ENCODE results near the gene CRACDL.

The CRACDL gene

DNA sequence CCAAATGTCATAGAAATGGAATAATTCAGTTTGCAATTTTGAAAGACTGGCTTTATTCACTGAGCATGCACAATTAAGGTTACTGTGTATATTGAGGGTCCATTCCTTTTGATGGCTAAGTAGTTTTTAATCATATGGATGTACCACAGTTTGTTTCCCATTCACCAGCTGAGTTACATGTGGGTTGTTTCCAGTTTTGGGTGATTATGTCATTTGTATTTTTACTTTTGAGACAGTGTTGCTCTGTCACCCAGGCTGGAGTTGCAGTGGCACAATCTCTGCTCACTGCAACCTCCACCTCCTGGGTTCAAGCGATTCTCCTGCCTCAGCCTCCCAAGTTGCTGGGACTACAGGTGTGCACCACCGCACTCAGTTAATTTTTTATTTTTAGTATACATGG, 124.3 kb downstream of the CRACDL start:
- no peaks in the 10 kb centered on the region for H3K9me3 ChIP-seq (ENCODE audit: insufficient read depth, low read depth, low read length)
- H3K4me1 ChIP-seq (ENCODE audit: insufficient read depth, low read length): no peaks in the 10 kb centered on the region
- H3K36me3 ChIP-seq (ENCODE audit: insufficient read depth, low read depth, low read length): no peaks in the 10 kb centered on the region
- H3K4me3 ChIP-seq (ENCODE audit: low read length): no peak overlapping the region
- H3K27me3 ChIP-seq (ENCODE audit: insufficient read depth, low read length): peaks cover 2% of the 10 kb centered on the region; the same call in 1 of the 2 replicates
- no peak overlapping the region for H3K27ac ChIP-seq (ENCODE audit: low read length)
- no peak overlapping the region for H3K9ac ChIP-seq (ENCODE audit: low read depth, low read length)

DNA sequence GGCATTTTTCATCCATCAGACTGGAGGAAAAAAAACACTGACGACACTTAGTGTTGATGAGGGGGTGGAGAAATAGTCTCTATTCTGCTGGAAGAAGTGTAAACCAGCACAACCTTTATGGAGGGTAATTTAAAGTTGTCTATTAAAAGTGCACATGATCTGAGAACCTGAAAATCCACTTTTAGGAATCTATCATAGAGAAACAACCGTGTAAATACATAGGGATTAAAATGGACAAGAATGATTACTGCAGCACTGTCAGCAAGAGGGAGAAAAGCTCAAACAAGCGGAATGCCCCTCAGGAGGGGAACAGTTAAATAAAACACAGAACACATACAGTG, 125.5 kb downstream of the CRACDL start:
- Histone ChIP-seq H3K9ac (ENCODE audit: low read depth, low read length) (no peak overlapping the region), H3K36me3 (ENCODE audit: insufficient read depth, low read depth, low read length) (no peaks in the 10 kb centered on the region), H3K27ac (ENCODE audit: low read length) (no peak overlapping the region), H3K9me3 (ENCODE audit: insufficient read depth, low read depth, low read length) (no peaks in the 10 kb centered on the region), H3K27me3 (ENCODE audit: insufficient read depth, low read length) (no peaks in the 10 kb centered on the region; the same call in 1 of the 2 replicates), H3K4me1 (ENCODE audit: insufficient read depth, low read length) (peaks cover 3% of the 10 kb centered on the region; the same call in 1 of the 2 replicates), H3K4me3 (ENCODE audit: low read length) (no peak overlapping the region)

DNA sequence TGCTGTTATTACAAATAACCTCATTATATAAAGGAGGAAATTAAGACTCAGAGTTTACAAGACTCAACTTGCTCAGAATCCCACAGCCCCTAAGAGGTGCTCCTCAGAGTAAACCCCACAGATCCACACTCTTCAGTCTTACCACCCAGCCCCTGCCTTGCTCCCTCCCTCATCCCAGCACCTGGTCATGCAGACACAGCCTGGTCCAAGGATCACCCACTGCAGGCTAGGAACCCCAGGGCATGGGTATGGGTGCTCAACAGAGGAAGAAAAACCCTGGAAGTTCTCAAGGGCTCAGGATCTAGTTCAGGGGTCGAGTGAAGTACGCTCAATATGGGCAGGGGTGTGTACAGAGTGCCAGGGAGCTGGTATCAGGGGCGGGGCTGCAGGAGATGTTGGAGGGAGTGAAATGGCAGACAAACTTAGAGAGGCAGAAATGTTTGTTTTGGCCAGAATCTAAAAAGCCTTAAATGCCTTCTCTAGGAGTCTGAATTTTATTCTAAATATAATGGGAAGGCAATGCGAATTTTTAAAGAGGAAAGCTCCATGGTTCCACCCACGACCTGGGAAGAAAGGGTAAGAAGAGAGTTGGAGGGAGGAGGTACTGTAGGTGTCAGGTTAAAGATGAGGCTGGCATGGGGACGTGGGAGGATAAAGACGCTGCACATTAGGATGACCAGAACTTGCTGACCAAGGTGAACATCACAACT, 126.0 kb downstream of the CRACDL start:
- H3K27ac ChIP-seq (ENCODE audit: low read length): no peak overlapping the region
- H3K27me3 ChIP-seq (ENCODE audit: insufficient read depth, low read length): no peaks in the 10 kb centered on the region
- H3K4me1 ChIP-seq (ENCODE audit: insufficient read depth, low read length): peaks cover 6% of the 10 kb centered on the region; the same call in 1 of the 2 replicates
- H3K36me3 ChIP-seq (ENCODE audit: insufficient read depth, low read depth, low read length): no peaks in the 10 kb centered on the region
- H3K4me3 ChIP-seq (ENCODE audit: low read length): no peak overlapping the region
- no peak overlapping the region for H3K9ac ChIP-seq (ENCODE audit: low read depth, low read length)
- no peaks in the 10 kb centered on the region for H3K9me3 ChIP-seq (ENCODE audit: insufficient read depth, low read depth, low read length)

DNA sequence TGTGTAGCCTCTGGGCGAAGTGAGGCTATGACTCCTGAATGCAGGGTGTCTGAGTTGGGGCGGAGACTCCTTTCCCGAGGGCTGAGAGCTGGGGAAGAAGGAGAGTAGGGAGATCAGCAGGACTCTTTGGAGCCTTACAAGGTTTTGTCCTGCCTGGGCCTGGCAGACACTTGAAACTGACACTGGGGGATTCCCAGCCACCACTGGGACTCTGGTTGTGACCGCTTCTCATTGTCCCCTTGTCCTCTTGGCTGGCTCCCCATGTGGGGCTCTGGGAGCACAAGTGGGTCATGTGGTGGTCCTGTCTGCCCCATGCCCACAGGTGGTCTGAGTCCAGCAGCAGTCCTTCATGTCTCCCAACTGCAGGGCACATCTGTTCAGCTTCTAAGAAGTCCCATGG, 126.9 kb downstream of the CRACDL start:
- no peak overlapping the region for H3K27ac ChIP-seq (ENCODE audit: low read length)
- H3K27me3 ChIP-seq (ENCODE audit: insufficient read depth, low read length): no peaks in the 10 kb centered on the region
- H3K36me3 ChIP-seq (ENCODE audit: insufficient read depth, low read depth, low read length): no peaks in the 10 kb centered on the region
- H3K4me1 ChIP-seq (ENCODE audit: insufficient read depth, low read length): peaks cover 6% of the 10 kb centered on the region; the same call in 1 of the 2 replicates
- no peak overlapping the region for H3K9ac ChIP-seq (ENCODE audit: low read depth, low read length)
- no peaks in the 10 kb centered on the region for H3K9me3 ChIP-seq (ENCODE audit: insufficient read depth, low read depth, low read length)
- no peak overlapping the region for H3K4me3 ChIP-seq (ENCODE audit: low read length)

DNA sequence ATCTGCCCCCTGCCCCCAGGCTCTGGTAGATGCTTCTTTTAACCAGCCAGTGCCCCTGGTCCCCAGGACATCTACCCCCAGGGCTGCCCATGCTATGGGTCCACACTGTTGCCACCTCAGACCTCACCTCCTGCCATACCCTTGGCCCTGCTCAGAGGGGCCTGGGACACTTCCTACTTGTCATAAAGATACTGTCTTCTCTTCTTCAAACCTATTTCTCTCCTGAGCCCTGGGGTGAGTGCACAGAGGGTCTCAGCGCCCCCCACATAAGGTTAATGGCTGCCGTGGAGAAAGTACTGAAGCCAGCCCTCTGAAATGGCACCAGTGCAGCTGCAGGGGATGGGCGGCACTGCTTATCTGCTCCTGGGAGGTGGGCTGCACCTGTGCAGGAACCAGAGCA, 127.5 kb downstream of the CRACDL start:
- H3K36me3 ChIP-seq (ENCODE audit: insufficient read depth, low read depth, low read length): no peaks in the 10 kb centered on the region
- peaks cover 6% of the 10 kb centered on the region; the same call in 1 of the 2 replicates for H3K4me1 ChIP-seq (ENCODE audit: insufficient read depth, low read length)
- H3K9me3 ChIP-seq (ENCODE audit: insufficient read depth, low read depth, low read length): no peaks in the 10 kb centered on the region
- H3K9ac ChIP-seq (ENCODE audit: low read depth, low read length): no peak overlapping the region
- H3K27me3 ChIP-seq (ENCODE audit: insufficient read depth, low read length): no peaks in the 10 kb centered on the region
- H3K27ac ChIP-seq (ENCODE audit: low read length): no peak overlapping the region
- H3K4me3 ChIP-seq (ENCODE audit: low read length): no peak overlapping the region

DNA sequence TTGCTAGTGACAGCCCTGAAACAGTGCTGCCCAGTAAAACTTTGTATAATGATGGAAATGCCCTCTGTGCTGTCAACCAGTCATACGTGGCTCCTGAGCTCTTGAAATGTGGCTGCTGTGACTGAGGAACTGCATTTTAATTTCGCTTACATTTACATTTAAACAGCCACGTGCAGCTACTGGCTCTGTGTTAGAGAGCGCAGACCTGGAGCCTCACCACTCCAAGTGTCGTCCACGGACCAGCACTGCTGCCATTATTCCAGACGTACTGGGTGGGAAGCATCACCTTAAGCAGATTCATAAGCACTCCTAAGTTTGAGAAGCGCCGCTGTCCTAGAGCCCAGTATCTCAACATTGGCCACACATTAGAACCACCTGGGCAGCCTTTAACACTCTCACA, 128.1 kb downstream of the CRACDL start:
- H3K4me3 ChIP-seq (ENCODE audit: low read length): no peak overlapping the region
- H3K27me3 ChIP-seq (ENCODE audit: insufficient read depth, low read length): no peaks in the 10 kb centered on the region
- H3K4me1 ChIP-seq (ENCODE audit: insufficient read depth, low read length): peaks cover 6% of the 10 kb centered on the region; the same call in 1 of the 2 replicates
- no peaks in the 10 kb centered on the region for H3K36me3 ChIP-seq (ENCODE audit: insufficient read depth, low read depth, low read length)
- no peak overlapping the region for H3K9ac ChIP-seq (ENCODE audit: low read depth, low read length)
- H3K9me3 ChIP-seq (ENCODE audit: insufficient read depth, low read depth, low read length): no peaks in the 10 kb centered on the region
- H3K27ac ChIP-seq (ENCODE audit: low read length): no peak overlapping the region

DNA sequence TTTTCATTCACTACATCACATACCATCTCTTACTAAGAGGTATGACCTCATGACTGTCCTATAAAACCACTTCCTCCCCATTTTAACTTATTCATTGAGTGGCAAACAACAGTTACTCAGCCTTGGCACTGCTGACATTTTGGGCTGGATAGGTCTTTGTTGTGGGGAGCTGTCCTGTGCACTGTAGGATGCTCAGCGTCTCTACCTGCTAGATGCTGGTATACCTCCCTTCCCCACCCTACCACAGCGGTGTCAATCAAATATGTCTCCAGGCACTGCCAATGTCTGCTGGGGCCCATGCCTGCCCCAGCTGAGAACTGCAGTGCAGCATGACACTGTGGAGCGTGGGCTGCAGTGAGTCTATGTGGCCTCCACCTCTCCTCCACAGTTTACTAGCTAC, 128.8 kb downstream of the CRACDL start:
- Histone ChIP-seq H3K36me3 (ENCODE audit: insufficient read depth, low read depth, low read length) (no peaks in the 10 kb centered on the region), H3K27me3 (ENCODE audit: insufficient read depth, low read length) (no peaks in the 10 kb centered on the region), H3K9ac (ENCODE audit: low read depth, low read length) (no peak overlapping the region), H3K27ac (ENCODE audit: low read length) (no peak overlapping the region), H3K4me1 (ENCODE audit: insufficient read depth, low read length) (peaks cover 6% of the 10 kb centered on the region; the same call in 1 of the 2 replicates), H3K4me3 (ENCODE audit: low read length) (no peak overlapping the region), H3K9me3 (ENCODE audit: insufficient read depth, low read depth, low read length) (no peaks in the 10 kb centered on the region)

DNA sequence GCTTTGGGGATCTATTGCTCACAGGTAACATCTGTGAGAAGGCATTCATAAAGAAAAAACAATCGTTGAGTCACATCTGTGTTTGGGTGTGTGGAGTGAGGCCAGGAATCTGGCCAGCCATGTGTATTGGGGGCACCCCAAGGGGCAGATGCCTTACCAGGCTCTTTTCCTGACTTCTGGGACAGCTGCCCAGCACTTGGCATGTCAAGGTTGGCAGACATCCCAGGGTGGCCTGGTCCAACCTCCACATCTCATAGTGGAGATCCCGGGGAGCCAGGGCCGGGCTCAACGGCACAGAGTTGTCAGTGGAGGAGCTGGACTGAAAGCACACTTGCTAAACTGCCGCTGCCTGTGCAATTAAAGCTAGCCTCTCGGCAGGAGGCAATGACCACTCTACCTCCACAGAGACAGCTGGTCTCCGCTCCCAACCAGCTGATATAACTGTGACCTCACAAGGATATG, 129.8 kb downstream of the CRACDL start:
- no peak overlapping the region for H3K4me3 ChIP-seq (ENCODE audit: low read length)
- no peaks in the 10 kb centered on the region for H3K36me3 ChIP-seq (ENCODE audit: insufficient read depth, low read depth, low read length)
- H3K4me1 ChIP-seq (ENCODE audit: insufficient read depth, low read length): peaks cover 6% of the 10 kb centered on the region; the same call in 1 of the 2 replicates
- no peak overlapping the region for H3K9ac ChIP-seq (ENCODE audit: low read depth, low read length)
- no peaks in the 10 kb centered on the region for H3K27me3 ChIP-seq (ENCODE audit: insufficient read depth, low read length)
- no peak overlapping the region for H3K27ac ChIP-seq (ENCODE audit: low read length)
- no peaks in the 10 kb centered on the region for H3K9me3 ChIP-seq (ENCODE audit: insufficient read depth, low read depth, low read length)

DNA sequence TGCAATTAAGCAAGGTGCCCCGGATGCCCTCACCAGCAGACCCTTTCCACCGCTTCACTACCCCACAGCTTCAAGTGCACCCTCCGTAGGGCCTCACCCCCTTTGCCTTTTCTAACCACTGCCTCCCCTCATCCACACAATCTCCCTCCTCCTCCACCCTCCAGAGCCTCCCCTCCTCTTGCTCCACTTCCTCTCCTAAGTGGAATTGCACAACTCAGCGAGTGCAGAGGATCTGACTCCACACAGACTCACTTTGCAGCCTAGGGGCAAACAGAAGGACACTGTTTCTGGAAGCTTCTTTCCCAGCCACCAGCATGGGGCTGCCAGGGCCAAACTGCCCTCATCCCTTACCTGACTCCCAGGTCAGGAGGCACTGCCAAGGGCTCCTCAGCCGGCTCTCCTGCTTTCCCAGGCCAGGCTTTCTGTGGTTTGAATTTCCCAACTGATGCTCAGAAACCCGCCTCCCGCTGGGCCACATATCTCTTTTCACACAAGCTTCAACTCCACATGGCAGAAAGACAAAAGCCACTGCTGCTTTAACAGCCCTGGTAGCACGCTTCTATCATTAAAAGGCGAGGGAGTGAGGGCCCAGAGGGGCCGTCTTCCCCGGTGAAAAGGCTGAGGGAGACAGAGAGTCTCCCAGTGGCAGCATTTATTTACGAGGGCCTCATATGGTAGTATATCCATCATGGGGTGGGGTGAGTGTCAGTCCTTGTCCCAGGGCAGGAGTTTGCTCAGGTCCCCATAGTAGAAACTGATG, 130.4 kb downstream of the CRACDL start:
- peaks cover 6% of the 10 kb centered on the region; the same call in 1 of the 2 replicates for H3K4me1 ChIP-seq (ENCODE audit: insufficient read depth, low read length)
- H3K27ac ChIP-seq (ENCODE audit: low read length): no peak overlapping the region
- H3K9me3 ChIP-seq (ENCODE audit: insufficient read depth, low read depth, low read length): no peaks in the 10 kb centered on the region
- H3K4me3 ChIP-seq (ENCODE audit: low read length): no peak overlapping the region
- no peaks in the 10 kb centered on the region for H3K27me3 ChIP-seq (ENCODE audit: insufficient read depth, low read length)
- no peak overlapping the region for H3K9ac ChIP-seq (ENCODE audit: low read depth, low read length)
- H3K36me3 ChIP-seq (ENCODE audit: insufficient read depth, low read depth, low read length): no peaks in the 10 kb centered on the region

DNA sequence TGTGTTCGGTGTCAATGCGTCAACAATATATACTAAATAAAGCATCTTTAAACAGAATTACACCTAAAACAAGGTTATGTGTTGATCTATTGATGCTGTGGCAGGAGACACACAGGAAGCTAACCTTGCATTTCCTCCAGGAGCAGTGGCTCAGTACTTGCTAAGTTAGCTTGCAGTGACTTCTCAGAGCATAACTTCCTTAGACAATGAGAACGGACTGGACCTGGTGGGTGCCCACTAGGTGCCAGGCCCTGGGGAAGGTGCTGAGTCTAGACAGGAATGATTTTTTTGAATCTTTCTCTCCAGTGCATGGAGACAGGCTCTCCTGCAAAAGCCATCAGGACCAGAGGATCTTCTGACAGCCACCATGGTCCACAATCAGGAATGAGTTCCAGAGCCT, 131.3 kb downstream of the CRACDL start:
- Histone ChIP-seq H3K9ac (ENCODE audit: low read depth, low read length) (no peak overlapping the region), H3K4me3 (ENCODE audit: low read length) (no peak overlapping the region), H3K9me3 (ENCODE audit: insufficient read depth, low read depth, low read length) (no peaks in the 10 kb centered on the region), H3K4me1 (ENCODE audit: insufficient read depth, low read length) (peaks cover 6% of the 10 kb centered on the region; the same call in 1 of the 2 replicates), H3K27me3 (ENCODE audit: insufficient read depth, low read length) (no peaks in the 10 kb centered on the region), H3K27ac (ENCODE audit: low read length) (no peak overlapping the region), H3K36me3 (ENCODE audit: insufficient read depth, low read depth, low read length) (no peaks in the 10 kb centered on the region)

DNA sequence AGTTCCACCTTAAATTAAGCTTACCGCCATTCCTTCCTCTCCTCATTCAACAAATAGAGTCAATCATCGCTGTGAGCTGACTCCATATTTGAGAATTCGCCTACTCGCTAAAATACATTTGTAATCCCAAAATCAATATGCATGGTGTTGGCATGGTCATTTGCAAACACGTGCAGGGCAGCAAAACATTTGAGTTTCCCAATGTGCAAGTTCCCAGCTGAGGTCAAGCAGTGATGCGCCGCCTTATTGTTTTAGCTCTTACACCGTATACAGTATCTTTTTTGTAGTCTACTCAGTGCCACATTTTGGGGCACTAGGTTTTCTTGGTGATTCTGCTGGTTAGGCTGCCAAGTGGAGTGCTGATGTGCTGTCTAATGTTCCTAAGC, 131.8 kb downstream of the CRACDL start:
- Histone ChIP-seq H3K27me3 (ENCODE audit: insufficient read depth, low read length) (no peaks in the 10 kb centered on the region), H3K4me3 (ENCODE audit: low read length) (no peak overlapping the region), H3K36me3 (ENCODE audit: insufficient read depth, low read depth, low read length) (no peaks in the 10 kb centered on the region), H3K9ac (ENCODE audit: low read depth, low read length) (no peak overlapping the region), H3K9me3 (ENCODE audit: insufficient read depth, low read depth, low read length) (no peaks in the 10 kb centered on the region), H3K27ac (ENCODE audit: low read length) (no peak overlapping the region), H3K4me1 (ENCODE audit: insufficient read depth, low read length) (peaks cover 6% of the 10 kb centered on the region; the same call in 1 of the 2 replicates)

Data from iPS-20b (cell line).